NCI-H1436 (cell line): ENCODE data around the gene USP38.
"Not testable (repeated sequence)": the region's sequence is repeated elsewhere in the genome, so short reads cannot be mapped to it uniquely, and the experiment has no call there.

Experiments
- DNase-seq: peaks from one replicate; lab custom pipeline; 2025; lab: John Stamatoyannopoulos, UW

Gene USP38

DNA sequence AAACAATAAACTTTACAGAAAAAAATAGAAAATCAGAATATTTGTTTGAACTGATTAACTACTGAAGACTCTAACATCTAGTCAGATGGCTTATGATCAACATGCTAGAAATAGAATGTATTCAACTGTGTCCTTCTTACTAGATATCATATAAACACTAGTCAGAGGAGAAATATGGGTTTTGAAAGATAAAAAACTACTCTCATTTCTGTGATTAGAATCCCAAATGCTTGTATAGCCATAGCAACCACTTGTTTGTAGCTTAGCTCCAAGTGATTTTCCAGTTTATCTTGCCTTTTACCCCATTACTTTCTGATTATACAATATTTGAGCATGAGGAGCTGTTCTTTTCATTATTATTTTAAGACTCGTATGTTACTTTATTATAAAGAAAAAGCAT lies 31.2 kb downstream of the USP38 start:
- no peak for DNase-seq

DNA sequence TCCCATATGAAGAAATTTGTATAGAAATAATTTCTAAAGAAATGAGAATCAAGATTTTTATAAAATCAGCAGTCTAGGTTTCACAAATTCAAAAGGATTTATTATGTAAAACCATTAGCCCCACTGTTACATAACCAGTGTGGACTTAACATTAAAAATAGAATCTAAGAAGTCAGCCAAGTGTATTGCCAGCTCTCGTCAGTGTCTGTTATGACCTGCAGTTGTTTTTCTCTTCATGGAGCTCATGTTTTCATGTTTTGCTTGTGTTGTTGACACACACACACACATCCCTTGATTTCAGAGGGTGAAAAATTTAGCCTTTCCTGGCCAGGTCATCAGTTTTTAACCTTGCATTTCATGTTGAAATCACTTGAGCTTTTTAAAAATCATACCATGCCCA lies 39.5 kb downstream of the USP38 start:
- no peak for DNase-seq

DNA sequence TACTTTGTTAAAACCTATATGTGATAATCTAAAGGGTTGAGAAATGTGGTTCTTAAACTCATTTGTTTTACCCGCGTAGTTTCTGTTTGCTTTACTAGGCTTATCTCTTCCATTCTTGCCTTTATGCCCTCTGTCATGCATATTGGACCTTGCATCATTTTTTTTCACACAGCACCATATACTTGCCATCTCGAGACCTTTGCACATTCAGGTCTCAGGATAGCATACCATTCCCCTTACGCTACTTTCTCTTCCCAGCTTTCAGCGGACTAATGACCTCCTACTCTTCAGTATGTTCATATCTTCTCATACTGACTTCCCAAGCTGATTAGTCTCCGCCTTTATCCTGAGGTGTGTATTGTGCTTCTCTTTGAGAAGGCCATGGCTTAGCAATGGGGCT lies 40.5 kb downstream of the USP38 start:
- DNase-seq, result no peak

DNA sequence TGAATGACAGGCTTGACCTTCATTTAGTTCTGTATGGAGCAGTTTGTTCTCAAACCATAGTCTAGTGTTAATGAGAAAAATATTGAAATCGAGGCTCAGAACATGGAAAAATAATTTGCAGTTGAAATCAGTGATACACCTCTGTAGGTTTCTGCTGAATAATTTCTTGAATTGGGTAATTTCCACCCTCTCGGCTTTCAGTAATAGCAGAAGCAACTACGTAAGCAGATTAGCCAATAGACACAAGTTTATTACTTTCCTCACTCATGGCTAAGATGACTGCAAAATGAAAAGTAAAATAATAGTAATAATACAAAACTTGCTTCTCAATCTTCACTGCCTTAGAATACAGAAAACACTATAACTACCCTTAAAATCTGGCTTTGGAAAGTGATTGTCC lies 46.0 kb downstream of the USP38 start:
- no peak for DNase-seq

DNA sequence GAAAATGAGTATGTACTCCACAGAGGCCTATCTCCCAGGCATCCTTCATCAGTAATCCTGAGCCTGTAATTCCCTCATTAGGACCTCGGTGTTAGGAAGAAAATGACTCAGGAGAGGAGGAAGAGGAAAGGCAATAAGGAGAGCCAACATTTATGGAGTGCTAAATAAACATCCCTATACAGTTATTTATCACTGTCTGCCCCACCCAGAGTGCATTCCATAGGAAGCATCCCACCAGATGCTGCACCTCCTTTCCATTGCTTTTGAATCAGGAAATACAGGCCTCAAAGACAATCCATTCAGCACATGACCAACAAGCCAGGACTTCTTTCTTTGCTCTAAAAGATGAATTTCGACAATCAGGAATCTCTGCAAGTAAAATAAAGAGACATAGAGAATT lies 47.6 kb downstream of the USP38 start:
- no peak for DNase-seq

DNA sequence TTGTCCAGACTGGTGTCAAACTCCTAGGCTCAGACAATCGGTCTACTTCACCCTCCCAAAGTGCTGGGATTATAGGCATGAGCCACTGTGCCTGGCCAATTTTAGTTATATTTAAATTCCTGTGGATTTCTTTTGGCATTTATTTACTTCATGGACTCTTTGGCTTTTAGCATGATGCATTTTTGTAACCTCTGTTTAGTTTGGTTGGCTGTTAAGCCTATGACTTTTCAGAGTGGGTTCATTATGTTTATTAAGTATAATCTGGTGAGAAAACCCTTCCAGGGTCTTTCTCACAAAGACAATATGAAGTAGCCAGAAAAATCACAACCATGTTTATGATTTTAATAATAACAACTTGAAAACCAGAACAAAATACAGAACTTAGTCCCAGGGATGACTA lies 49.4 kb downstream of the USP38 start:
- no peak for DNase-seq

DNA sequence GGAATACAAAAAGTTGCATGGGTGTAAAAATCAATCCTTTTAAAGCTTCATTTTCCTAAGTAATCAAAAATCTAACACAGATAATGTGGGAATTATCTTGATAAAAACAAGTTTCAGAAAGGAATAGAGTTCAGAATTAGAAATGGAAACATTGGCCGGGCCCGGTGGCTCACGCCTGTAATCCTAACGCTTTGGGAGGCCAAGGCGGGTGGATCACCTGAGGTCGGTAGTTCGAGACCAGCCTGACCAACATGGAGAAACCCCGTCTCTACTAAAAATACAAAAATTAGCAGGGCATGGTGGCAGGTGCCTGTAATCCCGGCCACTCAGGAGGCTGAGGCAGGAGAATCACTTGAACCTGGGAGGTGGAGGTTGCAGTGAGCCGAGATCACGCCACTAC lies 52.5 kb downstream of the USP38 start:
- DNase-seq, result not testable (repeated sequence)

DNA sequence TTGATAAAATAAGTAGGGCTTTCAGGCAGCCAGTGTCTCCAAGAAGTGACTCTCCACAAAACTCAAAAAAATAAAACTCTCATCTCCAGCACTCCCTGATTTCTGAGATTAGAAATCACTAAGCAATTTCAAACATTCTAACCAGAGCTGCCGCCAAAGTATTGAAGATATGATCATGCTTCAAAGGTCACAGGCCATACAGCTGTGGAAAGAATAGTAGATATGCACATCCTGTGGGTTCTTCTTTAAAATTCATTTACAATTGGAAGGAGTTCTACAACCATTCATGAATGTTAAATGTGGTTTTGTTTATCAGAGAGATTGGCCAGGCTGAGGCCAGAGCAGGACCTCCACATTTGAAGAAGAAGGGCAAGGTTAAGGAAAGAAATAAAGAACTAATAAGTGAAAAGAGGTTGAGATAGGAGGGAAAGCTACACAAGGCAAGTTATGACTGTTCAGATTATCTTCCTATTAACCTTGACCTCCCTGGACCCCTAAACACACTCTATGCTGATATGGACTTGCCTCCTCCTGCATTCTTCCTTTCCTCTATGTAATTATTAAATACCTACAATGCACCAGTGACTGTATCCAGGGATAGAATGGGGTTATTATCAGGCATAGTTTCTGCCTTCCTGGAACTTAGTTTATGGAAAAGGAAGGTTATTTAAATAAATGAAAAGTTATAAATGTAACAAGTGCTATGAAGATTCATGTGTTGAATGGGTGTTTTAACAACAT lies 56.4 kb downstream of the USP38 start:
- no peak for DNase-seq

DNA sequence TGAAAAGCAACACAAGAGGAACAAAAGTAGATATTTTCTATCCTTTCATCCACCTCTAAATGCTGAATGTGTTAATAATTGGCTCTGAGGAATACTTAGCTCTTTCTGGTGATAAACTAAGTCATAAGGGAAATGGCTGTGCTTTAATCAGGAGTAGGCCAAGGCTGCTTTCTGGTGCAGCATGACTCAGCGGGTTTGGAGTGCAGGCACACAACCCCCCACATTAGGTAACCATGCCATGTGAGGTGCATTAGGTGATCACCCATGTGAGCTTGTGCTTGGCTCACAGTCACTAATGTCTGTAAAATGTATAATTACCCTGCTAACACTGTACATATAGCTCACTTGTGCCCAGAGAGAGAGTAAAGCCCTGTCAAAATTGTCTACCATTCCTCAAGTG lies 57.2 kb downstream of the USP38 start:
- no peak for DNase-seq

DNA sequence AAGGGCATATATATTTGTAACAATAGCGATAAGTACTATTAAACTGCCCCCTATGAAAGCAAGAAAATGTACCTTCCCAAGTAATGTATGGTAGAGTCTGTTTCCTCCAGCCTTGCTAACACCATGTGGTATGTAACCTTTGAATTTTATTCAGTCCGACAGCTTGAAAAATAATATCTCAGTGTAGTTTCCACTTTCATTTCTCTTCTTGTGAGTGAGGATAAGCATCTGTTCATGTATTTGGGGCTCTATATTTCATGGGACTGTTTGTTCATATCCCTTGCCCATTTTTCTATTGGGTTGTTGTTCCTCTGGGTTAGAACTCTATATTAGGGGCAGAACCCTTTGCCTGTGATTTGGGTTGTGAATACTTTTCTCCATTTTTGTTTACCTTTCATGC lies 58.3 kb downstream of the USP38 start:
- DNase-seq, result no peak

DNA sequence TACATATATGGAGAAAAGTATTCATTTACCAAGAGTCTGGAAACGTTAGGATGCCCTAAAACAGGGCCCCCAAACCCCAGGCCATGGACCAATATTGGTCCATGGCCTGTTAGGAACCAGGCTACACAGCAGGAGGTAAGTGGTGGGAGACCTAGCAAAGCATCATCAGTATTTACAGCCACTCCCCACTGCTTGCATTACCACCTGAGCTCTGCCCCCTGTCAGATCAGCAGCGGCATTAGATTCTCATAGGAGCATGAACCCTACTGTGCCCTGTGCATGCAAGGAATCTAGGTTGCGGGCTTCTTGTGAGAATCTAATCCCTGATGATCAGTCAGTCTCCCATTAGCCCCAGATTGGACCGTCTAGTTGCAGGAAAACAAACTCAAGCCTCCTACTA lies 62.3 kb downstream of the USP38 start:
- DNase-seq, result no peak

DNA sequence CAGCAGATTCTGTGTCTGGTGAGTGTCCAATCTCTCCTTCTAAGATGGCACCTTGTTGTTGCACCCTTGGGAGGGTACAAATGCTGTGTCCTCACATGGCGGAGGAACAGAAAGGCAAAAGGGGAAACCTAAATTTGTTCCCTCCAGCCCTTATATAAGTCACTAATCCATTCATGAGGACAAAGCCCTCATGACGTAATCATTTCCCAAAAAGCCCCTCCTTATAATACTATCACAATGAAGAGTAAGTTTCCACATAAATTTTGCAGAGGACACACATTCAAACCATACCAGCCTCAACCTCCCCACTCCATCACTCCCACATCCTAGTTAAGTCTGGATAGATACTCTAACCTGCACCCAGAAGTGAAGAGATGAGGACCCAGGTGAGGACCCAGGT lies 63.1 kb downstream of the USP38 start:
- DNase-seq, result no peak

DNA sequence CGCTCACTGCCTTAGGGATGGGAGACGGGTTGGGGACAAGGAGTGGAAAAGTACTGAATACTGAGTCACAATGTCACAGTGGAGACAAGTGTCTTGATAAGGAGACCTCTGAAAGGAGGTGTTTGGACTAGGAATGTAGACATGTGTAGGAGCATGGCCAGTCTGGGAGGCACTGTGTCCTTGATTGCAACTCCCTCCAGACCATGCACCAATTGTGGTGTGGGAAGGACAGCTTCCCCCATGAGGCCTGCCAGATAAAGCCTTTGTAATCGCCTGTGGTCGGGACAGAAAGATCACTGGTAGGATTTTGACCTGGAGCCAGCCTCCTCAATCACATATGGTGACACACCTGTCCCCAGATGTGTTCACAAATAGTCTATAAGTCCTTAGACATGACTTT lies 64.1 kb downstream of the USP38 start:
- DNase-seq, result no peak

DNA sequence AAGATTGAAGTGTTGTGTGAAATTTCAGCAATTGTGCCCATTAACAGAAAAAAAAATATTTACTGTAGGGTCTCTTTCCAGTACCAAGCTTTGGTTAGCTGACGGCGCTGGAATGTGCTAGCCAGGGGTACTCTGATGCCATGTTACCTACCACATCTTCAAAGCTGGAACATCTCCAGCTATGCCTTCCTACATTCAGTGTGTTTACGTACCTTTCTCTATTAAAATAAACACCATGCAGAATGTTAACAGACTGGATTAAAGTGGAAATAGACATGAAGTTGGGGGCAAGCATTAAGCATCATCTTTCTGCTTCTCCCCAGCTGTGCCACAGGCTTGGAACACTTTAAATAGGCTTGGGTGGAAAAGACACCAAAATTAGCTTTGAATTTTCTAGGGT lies 65.9 kb downstream of the USP38 start:
- no peak for DNase-seq

DNA sequence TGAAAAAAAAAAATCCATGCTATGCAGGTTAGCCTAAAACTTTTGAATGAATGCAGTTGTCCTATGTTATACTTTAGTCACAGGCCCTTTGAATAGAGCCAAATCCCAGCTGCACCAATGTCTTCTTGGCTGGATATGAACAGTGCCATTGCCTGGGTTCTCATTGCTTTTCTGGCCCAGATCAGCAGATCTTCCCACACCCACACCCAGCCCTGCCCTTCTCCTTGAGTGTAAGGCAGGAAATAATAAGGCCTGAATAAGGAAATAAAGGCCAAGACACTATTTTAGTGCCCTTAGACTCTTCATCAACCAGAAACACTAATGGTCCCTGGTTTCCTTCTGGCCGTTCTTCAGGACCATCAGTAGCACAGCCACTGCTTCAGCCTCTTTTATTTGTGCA lies 66.6 kb downstream of the USP38 start:
- DNase-seq, result no peak

DNA sequence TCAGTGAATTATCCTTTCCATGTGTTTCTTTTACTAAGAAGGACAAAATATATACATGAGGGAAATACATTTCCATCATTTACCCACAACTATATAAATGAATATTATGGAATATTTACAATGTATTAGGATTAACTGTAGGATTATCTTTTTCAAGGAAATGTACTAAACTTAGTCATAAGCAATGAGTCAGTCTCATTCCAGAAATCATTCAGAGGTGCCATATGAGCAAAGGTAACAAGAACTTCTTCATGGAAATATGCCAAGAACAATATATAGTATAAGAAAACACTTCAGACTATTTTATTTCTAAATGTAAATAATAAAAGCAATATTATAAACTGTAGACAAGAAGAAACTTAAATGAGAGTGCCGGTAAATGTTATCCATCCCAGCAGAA lies 67.1 kb downstream of the USP38 start:
- DNase-seq, result no peak

DNA sequence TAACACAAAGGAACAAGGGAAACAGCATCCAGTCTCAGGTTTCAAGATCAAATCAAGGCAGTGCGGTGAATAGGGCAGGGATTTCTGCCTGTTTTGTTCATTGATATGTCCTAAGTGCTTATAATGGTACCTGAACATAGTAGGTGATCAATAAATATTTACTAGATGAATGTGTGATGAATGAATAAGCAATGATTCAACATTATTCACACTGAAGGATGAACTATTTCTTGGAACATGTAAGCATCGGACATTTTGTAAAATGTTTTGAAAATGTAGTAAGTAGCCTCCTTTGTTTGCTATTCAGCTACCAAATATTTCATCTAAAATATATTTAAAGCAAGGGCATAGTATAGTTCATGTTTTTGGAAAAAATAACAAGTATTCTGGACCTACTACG lies 67.8 kb downstream of the USP38 start:
- no peak for DNase-seq

DNA sequence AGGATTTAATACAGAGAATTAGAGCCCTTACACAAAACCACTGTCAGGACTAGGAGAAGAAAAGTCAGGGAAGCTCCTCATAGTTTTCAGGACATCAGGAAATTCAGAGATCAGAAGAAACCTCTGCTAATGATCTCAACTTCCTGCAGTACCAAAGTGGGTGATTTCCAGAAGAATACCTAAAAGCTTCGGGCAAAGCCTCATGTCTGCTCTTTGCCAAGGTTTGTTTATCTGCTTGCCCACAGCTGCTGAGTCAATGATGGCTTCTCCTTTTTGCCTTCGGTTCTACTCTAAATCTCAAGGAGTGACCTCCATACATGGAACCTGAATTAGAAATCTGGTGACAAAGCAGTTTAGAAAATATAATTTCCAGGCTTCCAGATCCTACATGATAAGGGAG lies 68.4 kb downstream of the USP38 start:
- DNase-seq, result no peak

DNA sequence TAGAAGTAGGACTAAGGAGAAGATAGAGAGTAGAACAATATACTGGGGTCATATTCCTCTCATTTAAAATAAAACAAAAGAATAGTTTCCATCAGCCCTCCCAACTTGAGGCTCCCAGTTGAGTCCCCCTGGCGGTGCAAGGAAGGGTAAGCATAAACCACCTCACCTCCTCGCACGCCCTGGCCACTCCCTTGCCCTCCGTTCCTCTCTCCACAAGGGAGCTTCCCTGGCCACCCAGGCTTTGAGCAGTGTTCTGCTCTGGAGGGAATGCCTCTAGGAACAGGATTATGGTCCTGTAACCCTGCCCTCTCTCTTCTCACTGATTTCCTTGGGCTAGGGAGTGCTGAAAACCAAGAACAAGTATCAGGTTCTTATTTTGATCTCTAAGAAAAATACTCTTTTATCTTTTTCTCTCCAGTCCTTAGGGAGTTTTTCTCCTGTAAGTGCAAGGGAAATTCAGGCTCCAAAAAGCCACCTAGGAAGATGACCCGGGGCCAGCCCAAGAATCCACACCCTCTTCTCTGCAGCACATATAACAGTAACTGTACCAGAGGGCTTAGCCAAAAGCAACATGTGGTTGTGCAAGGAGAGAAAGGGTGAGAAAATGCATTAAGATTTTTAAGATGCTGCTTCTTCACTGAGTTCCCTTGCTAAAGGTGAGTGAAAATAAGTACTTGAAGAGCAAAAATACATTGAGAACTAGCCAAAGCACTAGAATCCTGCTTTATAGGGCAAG lies 69.9 kb downstream of the USP38 start:
- no peak for DNase-seq

DNA sequence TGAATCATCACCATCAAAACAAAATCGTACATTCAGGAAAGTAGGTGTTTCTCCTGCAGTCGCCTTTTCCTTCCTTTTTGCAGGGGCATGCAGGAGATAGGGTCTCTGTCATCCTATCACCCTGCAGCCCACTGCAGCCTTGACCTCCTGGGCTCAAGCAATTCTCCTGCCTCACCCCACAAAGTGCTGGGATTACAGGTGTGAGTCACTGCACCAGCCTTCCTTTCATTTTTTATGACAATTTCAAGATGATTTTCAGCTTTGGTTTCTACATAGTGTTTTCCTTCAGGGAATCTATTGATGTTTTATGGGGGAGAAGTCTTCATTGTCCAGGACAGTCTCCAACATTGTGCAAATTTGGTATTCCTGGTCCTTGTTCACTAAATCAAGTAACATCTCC lies 71.7 kb downstream of the USP38 start:
- no peak for DNase-seq

DNA sequence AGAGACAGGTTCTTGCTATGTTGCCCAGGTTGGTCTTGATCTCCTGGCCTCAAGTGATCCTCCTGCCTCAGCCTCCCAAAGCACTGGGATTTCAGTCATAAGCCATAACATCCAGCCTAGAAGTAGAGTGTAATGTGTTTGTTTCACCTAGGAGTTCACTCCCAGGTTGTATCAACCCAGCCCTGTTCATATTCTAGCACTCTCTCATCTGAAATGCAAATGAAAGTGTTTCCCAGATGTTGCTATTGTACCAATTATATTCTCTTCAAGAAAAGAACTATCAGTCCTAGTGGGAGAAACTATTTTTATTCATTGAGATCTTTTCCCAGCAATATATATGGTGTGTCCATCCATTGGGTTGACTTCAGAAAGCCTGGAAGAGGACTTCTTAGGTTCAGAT lies 72.6 kb downstream of the USP38 start:
- DNase-seq, result no peak

DNA sequence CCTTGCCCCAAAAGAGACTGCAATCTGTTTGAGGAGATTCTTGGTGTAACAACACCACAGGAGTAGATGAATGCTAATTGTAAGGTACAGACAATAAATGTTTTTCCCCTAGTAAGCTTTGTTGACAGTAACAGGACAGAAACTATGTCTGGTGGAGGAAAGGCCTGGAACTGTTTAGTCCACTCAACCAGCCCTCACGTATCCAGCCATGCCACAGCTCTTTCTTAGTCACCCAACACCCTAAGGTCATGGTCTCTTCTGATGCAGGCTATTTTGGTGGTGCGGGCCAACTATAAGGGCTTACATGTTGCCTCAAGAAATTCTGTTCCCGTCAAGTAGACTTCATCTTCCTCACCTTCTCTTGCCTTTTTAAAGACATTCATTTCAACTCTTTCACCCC lies 76.0 kb downstream of the USP38 start:
- DNase-seq, result no peak

DNA sequence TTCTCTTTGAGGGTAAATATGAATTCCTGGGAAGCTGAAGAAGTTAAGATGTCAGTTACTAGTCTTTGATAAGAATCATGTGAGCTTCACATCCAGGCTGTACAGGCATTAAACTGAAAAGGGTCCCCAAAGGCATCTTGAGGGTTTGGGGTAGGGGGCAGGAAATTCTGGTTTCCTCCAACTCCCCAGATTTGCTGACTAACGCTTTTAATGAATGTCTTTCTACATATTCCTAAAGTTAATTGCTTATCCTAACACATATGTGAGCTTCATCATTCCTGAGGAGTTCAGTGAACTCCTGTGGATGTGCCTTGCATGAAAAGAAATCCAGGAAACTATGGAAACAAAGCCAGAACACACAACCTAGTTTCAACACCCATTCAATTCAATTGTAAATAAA lies 78.1 kb downstream of the USP38 start:
- DNase-seq, result no peak

DNA sequence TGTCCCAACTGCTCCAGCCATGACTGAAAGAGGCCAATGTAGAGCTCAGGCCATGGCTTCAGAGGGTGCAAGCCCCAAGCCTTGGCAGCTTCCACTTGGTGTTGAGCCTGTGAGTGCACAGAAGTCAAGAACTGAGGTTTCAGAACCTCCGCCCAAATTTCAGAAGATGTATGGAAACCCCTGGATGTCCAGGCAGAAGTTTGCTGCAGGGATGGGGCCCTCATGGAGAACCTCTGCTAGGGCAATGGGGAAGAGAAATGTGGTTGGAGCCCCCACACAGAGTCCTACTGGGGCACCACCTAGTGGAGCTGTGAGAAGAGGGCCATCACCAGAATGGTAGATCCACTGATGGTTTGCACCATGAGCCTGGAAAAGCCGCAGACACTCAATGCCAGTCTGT lies 83.0 kb downstream of the USP38 start:
- not testable (repeated sequence) for DNase-seq
